Melanocyte of skin (primary cell): ENCODE measurements around the gene LTBR. TPM values are rescaled to one million over a fixed set of nuclear protein-coding genes. Genes with fewer than 3 reads are reported as not detected.

Experiments
- small RNA-seq, 2 donors: library from RNA; depleted of rRNA; stranded (forward); fragments of <200 nt; gene quantifications; one replicate each; pipeline ENCODE3, GENCODE V24; 2012
- total RNA-seq, 2 donors: library from RNA; depleted of rRNA; stranded (reverse); fragments of >200 nt; gene quantifications; 2 replicates each; pipeline ENCODE4 v1.2.3, GENCODE V29; 2012

LTBR gene
- 100 to 1,000 TPM; 118 to 129 TPM for total RNA-seq

DNA sequence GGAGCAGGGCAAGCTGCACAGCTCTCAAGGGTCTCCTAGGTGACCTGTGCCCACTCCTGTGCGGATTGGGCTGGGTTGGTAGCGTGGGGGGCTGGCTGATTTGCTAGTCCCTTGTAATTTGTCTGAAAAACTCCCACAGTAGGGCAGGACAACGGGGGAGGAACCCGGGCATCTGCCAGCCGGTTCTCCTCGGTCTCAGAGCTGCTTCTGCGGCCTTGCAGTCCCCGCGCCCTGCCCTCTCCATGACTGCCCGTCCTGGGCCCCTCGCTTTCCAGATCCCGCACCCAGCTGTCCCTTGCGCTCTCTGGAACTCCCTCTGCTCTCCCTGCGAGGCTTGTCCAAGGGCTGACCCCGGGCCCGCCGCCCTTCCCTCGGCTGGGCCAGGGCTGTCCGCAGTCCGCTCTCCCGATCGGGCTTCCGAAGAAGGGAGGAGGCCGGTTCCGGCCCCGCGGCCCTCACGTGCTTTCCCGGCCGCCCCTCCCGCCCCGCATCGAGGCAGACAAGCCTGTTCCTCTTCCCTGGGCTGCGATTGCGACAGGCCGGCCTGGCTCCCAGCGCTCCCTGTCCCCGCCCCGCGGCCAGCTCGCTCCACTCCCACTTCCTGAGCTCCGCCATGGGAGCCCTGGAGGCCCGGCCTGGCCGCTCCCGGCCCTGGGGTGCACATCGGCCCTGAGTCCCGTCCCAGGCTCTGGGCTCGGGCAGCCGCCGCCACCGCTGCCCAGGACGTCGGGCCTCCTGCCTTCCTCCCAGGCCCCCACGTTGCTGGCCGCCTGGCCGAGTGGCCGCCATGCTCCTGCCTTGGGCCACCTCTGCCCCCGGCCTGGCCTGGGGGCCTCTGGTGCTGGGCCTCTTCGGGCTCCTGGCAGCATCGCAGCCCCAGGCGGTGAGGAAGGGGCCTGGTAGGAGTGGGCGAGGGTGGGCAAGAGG, at the start of gene LTBR:
Gene LTBR (plus strand): TSS at position 591 of the 927 bp plus-strand sequence. CDS start 197 bp downstream, at position 788.

DNA sequence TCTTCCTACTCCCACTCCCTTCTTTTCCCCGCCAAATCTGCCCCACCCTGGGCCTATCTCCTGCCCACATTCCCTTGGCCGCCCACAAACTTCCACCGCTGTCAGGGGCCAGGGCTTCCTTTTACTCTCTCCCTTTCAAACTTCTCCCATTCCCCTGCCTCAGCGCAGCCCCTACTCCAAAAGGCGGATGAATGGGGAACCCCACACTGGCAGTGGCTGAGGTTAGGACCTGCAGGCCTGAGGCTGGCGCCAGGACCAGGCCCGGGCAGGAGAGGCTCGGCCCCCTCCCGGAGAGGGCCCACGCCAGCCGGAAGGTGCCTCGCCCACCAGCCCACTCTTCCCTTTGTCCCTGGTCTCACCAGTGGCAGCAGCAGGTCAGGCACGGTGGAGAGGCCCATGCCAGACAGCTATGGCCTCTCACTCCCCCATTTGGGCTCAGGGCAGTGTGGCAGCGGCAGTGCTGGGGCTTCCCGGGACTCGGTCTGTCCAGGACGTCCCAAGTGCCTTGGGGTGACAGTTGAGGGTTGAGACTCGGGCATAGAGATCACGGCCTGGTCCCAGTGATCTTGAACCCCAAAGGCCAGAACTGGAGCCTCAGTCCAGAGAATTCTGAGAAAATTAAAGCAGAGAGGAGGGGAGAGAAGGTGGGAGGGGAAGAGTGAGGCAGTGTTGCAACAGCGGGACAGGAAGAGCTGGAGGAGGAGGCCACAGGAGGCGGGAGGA, 42.4 kb upstream of the LTBR start, which contains the start of gene TNFRSF1A:
Gene TNFRSF1A (minus strand): TSS at position 660 of the 723 bp plus-strand sequence. CDS start 262 bp downstream, at position 398.

DNA sequence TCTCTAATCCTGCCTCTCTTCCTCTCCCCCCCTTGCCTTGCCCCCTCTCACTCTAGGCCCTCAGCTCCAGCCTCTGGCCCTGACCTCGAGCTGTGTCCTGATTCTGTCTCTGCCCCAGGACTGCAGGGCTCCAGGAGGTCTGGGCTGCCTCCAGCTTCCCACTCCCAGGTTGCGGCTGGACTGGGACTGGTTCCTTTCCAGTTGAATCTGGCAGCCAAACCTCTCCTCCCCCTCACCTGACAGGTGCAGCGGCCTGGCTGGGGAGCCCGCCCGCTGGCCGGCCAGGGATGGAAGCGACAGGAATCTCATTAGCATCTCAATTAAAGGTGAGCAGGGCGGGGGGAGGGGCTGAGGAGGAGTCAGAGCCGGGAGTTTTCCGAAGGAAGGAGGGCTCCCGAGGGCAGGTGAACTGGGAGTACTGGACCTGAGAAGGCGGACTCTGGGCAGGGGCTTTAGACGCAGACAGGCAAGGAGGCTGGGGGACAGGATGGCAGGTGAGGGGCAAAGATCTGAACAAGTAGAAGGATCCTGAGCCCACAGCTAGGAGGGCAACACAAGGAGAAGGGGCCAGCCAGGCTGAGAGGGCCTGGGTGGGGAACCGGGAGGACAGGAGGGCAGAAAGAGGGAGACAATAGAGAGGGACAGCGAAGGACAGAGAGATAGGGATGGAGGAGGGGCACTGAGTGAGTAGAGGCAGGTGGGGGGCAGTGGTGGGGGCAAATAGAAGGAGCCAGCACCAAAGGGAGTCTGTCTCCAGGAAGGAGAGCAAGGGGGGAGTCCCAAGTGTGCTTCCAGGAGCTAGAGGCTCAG, 8.5 kb upstream of the LTBR start, which contains the start of gene SCNN1A:
Gene SCNN1A (minus strand): TSS at position 295 of the 810 bp plus-strand sequence. CDS start 780 bp downstream, outside the sequence.

Small RNA genes lying within 50 kb of the gene (small RNA-seq; reads per million reads assigned to genes)
- gene RN7SL391P = 0 reads per million in 2 donors

Other genes with a start within 250 kb of the LTBR start
- gene CD9, start 183.8 kb upstream of the LTBR start, total RNA-seq = 100 to 1,000 TPM; 243 to 294 TPM
- gene PLEKHG6, start 73.5 kb upstream of the LTBR start, total RNA-seq = under 1 TPM in 1 of 2 donors, not detected in 1; 0.33 TPM
- 100 to 1,000 TPM in 1 of 2 donors, 10 to 100 TPM in 1; 95.0 to 133 TPM for gene TNFRSF1A, start 42.1 kb upstream of the LTBR start, total RNA-seq
- not detected for gene SCNN1A, start 8.6 kb upstream of the LTBR start, total RNA-seq
- gene CD27, start 60.8 kb downstream of the LTBR start, total RNA-seq = not detected
- 1 to 10 TPM; 7.3 to 8.9 TPM for gene TAPBPL, start 67.9 kb downstream of the LTBR start, total RNA-seq
- gene VAMP1, start 86.5 kb downstream of the LTBR start, total RNA-seq = 1 to 10 TPM; 3.8 to 4.7 TPM
- gene MRPL51, start 109.1 kb downstream of the LTBR start, total RNA-seq = 100 to 1,000 TPM in 1 of 2 donors, 10 to 100 TPM in 1; 67.1 to 113 TPM
- 10 to 100 TPM; 32.0 to 66.6 TPM for gene NCAPD2, start 109.9 kb downstream of the LTBR start, total RNA-seq
- gene GAPDH, start 150.4 kb downstream of the LTBR start, total RNA-seq = 1,000 to 10,000 TPM; 3,776 to 6,962 TPM
- 10 to 100 TPM; 15.3 to 15.5 TPM for gene IFFO1, start 171.9 kb downstream of the LTBR start, total RNA-seq
- gene NOP2, start 184.1 kb downstream of the LTBR start, total RNA-seq = 10 to 100 TPM; 24.4 to 39.3 TPM
- gene CHD4, start 223.2 kb downstream of the LTBR start, total RNA-seq = 100 to 1,000 TPM; 172 to 203 TPM